GM08714 (cell line): ENCODE data around the gene TRIP4.

Source experiments
- H3K4me3 ChIP-seq: fragments of 200-500 bp; sonication (Bioruptor generic); 2 replicates; pipeline ENCODE4 v1.5.1; 2014; ENCODE audit warnings: mild to moderate bottlenecking, low read length, inconsistent platforms
- ZNF274 ChIP-seq: IDR thresholded peaks from 2 replicates; pipeline ENCODE4 v1.6.1; 2012; ENCODE audit warnings: mild to moderate bottlenecking, low read depth, low read length

Gene TRIP4

DNA sequence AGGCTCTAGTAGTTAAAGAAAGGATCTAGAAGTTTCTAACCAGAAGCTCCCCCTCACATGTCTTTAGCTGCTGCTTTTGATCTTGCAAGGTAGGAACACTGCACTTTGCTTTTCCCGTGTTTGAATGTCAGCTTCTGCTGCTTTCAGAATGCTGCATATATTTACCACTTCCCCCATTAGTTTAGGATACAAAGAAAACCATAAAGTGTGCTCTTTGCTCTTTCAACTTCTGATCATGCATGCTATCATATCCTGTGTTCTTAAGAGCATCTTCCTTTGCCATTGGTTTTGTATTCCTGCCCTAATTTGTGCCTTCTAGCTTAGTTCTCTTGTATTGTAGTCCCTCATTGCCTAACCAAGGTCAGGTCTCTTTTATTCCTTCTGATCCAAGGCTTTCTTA is 116.0 kb downstream of the TRIP4 start:
- H3K4me3 ChIP-seq = no peak overlapping the region; the same call in 1 of the 2 replicates
- TF ChIP-seq ZNF274 = no peak
